ENCODE measurements around the gene TMEM132D. TPM values are rescaled to one million over a fixed set of nuclear protein-coding genes. Genes with fewer than 3 reads are reported as not detected.

TMEM132D gene
- total RNA-seq, 1 experiment from 2014 or later, result 1.4 TPM

- TF ChIP-seq ERG (CRISPR knock-in tag; IDR thresholded peaks at IDR 0.05), result no peak
These were observed 76.5 kb downstream of the TMEM132D start (continued) for GRCh38 chr12:129827102-129827865.

GRCh38 chr12:129826273-129826672, 77.6 kb downstream of the TMEM132D start:
- no peak for DNase-seq (ENCODE audit: low spot score)
- Mint-ChIP-seq H3K36me3 (peaks cover 64% of the 10 kb centered on the region), H3K4me1 (no peaks in the 10 kb centered on the region), H3K4me3 (no peak overlapping the region), H3K27ac (no peak overlapping the region), H3K27me3 (ENCODE audit: low read depth) (peaks cover 8% of the 10 kb centered on the region), H3K9me3 (peaks cover 69% of the 10 kb centered on the region)
- POLR2A ChIA-PET, result no interaction called here
- no peak for ATAC-seq
- TF ChIP-seq SP1 (CRISPR knock-in tag; conservative IDR thresholded peaks at IDR 0.05) (no peak), JAZF1 (CRISPR knock-in tag; IDR thresholded peaks at IDR 0.05) (no peak), NR1H2 (CRISPR knock-in tag; IDR thresholded peaks at IDR 0.05) (no peak), ZNF138 (CRISPR knock-in tag; conservative IDR thresholded peaks at IDR 0.05) (no peak), TEAD1 (CRISPR knock-in tag; IDR thresholded peaks at IDR 0.05) (no peak), E2F1 (CRISPR knock-in tag; IDR thresholded peaks at IDR 0.05) (no peak), HMGA2 (CRISPR knock-in tag; IDR thresholded peaks at IDR 0.05) (no peak), SOX15 (CRISPR knock-in tag; IDR thresholded peaks at IDR 0.05) (no peak), RELA (CRISPR knock-in tag; IDR thresholded peaks at IDR 0.05; ENCODE audit: borderline replicate concordance) (no peak), ZNF423 (CRISPR knock-in tag; IDR thresholded peaks at IDR 0.05) (no peak), E2F5 (CRISPR knock-in tag; IDR thresholded peaks at IDR 0.05) (no peak), ARID4B (CRISPR knock-in tag; IDR thresholded peaks at IDR 0.05; ENCODE audit: borderline replicate concordance) (no peak), KAT7 (CRISPR knock-in tag; IDR thresholded peaks at IDR 0.05; ENCODE audit: borderline replicate concordance) (no peak), PRDM15 (CRISPR knock-in tag; IDR thresholded peaks at IDR 0.05) (no peak), ERG (CRISPR knock-in tag; IDR thresholded peaks at IDR 0.05) (no peak), ATF1 (CRISPR knock-in tag; IDR thresholded peaks at IDR 0.05) (no peak)
- CTCF ChIA-PET, result no interaction called here

Data from WTC11 (cell line).